ENCODE measurements around the gene KRTAP5-6. TPM values are rescaled to one million over a fixed set of nuclear protein-coding genes. Genes with fewer than 3 reads are reported as not detected.
"Not testable (repeated sequence)": the region's sequence is repeated elsewhere in the genome, so short reads cannot be mapped to it uniquely, and the experiment has no call there.

Gene KRTAP5-6
- total RNA-seq, 1 experiment from 2014 or later: not detected

DNA sequence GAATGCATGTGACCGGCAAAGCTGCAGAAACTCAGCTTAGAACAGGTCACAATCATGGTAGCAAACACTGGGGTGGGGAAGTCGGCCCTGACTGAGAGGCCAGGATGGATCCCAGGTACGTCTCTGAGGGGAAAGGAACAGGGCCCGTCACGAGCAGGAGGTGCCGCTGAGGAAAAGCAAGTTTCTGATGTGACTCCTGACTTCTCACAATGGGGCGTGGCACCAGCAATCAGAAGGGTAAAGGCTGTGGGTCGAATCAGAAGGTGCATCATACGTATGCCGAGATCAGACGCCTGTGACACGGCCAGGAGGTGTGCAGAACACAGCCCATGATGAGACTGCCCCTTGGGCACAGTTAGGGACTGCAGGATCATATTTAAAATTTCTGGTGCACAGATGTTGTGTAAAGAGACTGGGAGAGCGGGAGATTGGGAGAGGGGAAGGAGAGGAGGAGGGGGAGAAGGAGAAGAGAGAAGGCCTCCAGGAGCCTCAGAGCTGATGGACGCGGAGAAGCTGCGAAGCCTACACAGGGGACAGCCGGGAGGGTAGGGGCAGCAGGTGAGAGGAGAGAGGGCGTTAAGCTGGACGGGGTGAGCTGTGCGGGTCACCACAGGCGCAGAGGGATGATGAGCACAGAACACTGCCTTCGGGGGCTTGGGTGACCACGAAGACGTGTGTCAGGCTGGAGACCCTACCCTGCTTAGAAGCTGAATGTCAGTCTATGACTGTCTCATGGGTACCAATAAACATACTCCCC, 36.7 kb upstream of the KRTAP5-6 start:
- DNase-seq (ENCODE audit: extremely low read depth, low read depth): no peak

DNA sequence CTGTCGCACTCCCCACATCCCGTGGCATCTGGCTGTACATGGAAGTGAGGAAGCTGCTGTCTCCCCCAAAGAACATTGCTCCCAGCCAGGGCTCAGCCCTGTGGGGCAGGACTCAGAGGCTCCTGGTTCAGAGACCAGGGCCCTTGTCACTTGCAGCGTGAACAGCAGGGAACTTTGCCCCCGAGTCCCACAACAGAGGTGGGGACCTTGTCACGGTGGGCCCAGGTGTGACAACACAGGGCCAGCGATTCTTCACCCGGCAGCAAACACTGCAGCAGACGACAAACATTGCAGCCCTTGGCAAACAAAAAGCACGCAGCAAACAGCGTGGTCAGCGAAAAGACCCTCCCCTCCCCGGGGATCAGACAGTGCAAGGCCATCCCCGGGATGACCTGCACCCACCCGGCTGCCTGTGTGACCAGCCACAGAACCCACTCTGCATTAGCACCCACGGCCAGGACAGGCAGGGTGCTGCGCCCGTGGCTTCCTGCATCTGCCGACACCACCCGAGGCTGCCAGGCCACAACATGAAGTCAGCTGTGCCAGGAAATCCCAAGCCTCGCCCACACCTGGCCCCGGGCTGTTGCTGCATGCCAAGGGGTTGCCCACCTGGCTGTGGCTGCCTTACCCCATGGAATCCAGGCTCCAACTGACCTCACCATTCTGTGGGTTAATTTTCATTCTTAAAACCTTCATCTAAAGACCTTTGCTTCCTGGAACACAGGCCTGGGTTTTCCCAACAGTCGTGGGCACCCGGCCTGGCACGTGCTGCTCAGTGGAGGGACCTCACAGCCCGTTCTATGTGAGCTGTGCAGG, 35.3 kb upstream of the KRTAP5-6 start:
- DNase-seq (ENCODE audit: extremely low read depth, low read depth): not testable (repeated sequence)

DNA sequence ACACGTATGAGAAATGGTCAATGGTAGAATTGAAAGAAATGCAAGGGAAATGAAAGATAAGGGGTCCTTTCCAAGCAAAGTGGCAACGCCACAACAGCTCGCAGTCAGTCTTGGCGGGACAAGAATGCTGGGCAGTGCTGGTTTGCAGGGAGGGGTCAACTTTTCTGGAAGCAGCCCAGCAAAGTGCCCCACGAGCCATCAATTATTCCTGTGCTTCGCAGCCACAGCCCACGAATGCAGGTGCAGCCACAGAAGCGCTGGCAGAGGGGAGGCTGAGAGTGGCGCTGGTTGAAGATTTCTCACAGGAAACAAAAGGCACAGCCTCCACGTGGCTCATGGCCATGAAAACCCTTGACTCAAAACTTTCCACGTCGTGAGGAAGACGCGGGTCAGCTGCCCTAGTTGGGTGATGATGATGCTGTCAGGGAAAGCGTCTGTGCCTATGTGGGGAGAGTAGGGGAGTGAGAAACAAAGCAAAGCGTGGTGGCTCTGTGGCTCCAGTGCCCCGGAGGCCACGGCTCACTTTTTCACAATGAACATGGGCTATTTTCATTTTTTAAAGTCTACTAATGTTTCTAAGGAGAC, 34.2 kb upstream of the KRTAP5-6 start:
- not testable (repeated sequence) for DNase-seq (ENCODE audit: extremely low read depth, low read depth)

DNA sequence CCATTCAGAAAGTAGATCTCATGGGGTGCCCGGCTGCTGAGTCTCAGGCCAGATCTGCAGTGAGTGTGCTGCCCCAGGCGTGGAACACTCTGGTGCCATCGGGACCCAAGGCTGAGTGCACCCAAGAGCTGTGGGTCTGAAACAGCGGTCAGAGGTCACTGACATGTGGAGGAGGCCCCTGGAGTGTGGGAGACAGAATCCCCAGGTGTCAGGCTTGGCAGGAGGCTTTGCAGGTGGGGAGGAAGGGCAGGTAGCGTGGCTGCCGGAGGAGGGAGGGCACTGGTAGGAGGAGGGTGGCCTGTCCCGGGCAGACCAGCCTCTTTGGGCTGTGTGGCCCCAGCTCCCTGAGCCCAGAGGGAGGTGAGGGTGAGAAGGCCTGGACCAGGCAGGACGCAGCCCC, 31.7 kb upstream of the KRTAP5-6 start:
- no peak for DNase-seq (ENCODE audit: extremely low read depth, low read depth)

DNA sequence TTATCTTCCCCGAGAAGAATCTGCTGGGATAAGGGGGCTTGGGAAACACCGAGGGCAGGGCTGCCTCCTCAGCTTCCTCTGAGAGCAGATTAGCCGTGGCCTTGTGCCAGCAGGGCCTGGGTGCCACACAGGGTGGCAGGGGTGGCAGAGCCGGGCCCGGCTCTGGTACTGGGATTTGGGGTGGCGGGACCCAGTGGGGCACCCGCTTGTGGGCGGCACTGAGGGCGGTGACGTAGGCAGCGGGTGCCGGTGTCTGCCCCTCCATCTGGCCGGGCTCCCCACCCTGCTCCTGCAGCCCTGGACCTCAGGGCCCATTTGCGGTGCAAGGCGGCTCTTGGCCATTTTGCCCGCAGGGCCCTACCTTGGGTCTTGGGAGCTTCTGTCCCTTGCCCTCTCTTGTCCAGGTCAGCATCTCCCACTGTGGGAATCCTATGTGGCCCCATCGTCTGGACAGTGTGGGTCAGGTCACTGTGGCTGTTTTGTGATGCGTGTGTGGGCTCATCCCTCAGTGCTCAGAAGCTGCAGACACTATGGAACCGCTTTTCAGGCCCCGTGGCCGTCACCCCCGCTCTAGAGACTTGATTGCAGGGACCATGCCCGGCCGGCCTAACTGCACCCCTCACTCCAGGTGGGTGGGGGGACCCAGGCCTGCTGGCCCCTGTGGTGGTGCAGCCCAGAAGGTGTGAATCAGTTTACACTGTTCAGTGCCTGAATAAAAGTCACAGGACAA, 29.7 kb upstream of the KRTAP5-6 start:
- no peak for DNase-seq (ENCODE audit: extremely low read depth, low read depth)

DNA sequence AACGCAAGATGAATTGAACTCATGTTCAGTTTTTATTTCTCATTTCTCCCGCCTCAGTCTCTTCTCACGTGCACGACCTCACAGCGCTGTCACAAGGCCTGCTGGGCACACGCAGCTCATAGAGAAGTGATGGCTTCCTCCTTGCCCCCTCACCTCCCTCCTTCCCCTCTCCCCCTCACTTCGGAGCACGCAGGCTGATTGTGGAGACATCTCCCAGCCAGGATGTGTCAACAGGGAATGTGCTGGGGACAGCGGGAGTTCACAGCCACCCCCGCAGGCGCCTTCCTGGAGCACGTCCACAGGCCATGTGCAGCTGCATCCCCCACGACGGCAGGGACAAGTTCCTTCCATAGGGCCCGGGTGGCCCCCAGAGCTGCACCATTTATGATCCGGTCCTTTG, 29.1 kb upstream of the KRTAP5-6 start:
- DNase-seq (ENCODE audit: extremely low read depth, low read depth): no peak

DNA sequence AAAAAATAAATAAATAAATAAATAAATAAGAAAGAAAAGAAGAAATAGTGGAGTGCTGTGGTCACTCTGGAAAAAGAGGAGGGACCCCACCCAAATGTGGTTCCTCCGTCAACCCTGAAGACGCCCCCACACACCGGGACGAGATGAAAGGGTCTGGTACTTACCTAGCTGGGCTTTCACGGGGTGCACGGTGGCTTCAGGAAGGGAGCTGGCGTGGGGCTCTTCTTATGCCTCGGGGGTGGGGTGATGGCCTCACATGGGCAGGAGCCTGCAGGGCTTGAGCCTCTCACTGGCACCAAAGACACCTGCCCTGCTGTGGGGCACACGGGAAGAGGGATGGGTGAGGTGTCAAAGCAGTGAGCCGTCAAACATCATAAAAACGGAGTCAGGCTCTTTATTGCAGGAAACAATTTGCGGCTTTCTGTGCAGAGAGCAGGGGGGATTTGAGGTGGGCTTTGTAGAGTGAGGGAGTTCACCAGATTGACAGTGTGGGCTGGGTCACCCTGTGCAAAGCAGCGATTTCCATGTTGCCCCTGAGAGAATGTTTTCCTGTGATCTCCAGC, 28.0 kb upstream of the KRTAP5-6 start:
- DNase-seq (ENCODE audit: extremely low read depth, low read depth): no peak

DNA sequence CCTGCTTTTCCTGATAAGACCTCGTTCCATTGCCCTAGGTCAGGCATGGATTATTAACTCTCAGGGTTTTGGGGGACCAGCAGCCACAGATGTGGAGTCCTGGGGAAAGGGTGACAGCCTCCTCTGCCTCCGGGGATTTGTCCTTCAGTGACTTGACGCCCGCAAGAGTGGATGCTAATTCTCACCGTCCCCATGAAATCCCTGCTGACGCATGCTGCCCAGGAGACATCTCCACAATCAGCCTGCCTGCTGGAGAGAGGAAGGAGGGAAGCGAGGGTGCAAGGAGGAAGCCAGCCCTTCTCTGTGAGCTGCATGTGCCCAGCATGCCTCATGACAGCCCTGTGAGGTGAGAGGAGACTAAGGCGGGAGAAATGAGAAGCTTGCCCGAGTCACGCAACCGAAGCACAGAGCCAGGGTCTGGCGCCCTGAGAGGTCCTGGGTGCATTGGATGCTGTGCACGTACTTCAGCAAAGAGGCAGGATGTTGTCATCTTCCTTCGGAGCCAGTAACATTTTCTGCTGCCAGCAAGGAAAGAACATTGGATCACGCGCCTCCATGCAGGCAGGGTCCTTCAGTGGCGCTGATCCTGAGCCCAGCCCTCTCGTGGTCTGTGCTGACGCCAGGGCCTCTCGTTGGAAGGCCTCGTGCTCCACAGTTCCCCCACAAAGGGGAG, 27.3 kb upstream of the KRTAP5-6 start:
- DNase-seq (ENCODE audit: extremely low read depth, low read depth): no peak

DNA sequence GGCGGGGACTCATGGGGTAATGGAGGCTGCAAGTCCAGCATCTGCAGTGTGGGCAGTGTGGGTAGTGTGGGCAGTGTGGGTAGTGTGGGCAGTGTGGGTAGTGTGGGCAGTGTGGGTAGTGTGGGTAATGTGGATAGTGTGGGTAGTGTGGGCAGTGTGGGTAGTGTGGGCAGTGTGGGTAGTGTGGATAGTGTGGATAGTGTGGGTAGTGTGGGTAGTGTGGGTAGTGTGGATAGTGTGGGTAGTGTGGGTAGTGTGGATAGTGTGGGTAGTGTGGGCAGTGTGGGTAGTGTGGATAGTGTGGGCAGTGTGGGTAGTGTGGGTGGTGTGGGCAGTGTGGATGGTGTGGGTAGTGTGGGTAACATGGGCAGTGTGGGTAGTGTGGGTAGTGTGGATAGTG, 26.5 kb upstream of the KRTAP5-6 start:
- DNase-seq (ENCODE audit: extremely low read depth, low read depth): not testable (repeated sequence)

DNA sequence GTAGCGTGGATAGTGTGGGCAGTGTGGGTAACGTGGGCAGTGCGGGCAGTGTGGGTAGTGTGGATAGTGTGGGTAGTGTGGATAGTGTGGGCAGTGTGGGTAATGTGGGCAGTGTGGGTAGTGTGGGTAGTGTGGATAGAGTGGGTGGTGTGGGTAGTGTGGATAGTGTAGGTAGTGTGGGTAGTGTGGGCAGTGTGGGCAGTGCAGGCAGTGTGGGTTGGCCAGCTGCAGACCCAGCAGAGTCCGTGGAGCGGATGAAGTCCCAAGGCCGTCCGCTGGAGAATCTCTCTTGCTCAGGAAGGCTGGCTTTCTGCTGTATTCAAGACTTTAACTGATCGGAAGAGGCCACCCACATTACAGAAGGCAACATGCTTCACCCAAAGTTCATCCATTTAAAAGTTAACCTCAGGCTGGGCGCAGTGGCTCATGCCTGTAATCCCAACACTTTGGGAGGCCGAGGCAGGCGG, 26.1 kb upstream of the KRTAP5-6 start:
- DNase-seq (ENCODE audit: extremely low read depth, low read depth): no peak

DNA sequence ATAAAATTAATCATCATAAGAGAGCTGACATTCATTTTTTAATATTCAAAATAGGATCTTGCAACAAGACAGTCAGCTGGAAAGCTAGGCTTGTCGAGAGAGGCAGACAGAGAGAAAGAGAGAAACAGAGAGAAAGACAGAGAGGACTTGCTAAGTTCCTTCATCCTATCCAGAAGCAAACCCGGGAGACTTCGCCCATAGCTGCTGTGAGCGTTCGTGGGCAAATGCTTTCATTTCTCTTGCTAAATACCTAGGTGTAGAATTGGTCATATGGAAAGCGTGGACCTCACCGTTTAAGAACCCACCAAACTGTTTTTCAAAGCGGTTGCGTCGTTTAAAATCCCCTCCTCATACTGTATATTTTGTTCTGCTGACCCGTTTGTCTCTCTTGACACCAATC, 25.3 kb upstream of the KRTAP5-6 start:
- no peak for DNase-seq (ENCODE audit: extremely low read depth, low read depth)

DNA sequence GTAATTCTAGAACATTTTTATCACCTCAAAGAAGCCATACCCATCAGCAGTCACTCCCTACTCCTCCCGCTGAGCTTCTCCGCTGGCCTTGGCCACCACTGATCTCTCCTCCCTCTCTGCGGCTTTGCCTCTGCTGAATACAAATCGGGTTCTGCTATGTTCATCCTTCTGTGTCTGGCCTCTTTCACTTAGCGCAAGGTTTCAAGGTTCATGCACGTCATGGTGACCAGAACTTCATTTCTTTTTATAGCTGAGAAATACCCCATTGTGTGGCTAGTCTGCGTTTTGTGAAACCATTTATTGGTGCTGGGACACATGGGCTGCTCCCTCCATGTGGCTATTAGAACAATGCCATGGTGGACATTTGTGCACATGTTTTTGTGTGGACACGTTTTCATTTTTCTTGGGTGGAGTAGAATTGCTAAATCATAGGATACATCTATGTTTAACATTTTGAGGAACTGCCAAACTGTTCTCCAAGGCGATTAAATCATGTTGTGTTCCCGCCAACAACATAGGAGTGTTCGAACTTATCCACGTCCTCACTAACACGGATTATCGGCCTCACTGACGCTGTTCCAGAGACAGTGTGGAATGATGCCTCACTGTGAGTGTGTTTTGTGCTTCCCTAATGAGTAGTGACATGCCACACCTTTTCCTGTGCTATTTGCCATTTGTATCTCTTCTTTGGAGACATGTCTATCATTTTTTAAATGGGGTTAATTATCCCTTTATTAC, 24.2 kb upstream of the KRTAP5-6 start:
- no peak for DNase-seq (ENCODE audit: extremely low read depth, low read depth)

DNA sequence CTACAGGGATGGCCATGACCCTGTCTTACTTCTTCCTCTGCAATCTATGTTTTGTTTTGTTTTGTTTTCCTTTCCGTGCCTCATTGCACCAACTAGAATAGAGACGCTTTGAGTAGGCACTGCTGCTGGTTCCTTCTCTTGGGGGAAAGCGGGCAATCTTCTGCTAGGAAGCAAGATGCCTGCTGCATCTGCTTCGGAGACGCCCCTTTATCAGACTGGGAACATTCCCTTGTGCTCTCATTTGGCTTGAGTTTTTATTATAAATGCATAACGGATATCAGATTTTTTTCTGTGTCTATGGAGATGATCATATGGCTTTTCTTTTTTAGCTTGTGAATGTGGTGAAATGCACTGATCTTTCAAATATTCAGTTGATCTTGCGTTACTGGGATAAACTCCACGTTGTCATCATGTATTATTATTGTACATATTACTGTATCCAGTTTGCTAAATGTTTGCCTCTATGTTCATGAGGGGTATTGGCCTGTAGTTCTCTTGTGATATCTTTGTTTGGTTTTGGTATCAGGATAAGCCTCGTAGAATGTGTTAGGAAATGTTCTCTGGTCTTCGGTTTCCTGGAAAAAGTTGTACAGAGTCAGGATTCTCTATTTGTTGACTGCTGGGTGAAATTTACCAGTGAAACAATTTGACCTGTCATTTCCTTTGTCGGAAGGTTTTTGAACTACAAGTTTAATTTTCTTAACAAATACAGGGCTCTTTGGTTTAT, 23.4 kb upstream of the KRTAP5-6 start:
- DNase-seq (ENCODE audit: extremely low read depth, low read depth): no peak

DNA sequence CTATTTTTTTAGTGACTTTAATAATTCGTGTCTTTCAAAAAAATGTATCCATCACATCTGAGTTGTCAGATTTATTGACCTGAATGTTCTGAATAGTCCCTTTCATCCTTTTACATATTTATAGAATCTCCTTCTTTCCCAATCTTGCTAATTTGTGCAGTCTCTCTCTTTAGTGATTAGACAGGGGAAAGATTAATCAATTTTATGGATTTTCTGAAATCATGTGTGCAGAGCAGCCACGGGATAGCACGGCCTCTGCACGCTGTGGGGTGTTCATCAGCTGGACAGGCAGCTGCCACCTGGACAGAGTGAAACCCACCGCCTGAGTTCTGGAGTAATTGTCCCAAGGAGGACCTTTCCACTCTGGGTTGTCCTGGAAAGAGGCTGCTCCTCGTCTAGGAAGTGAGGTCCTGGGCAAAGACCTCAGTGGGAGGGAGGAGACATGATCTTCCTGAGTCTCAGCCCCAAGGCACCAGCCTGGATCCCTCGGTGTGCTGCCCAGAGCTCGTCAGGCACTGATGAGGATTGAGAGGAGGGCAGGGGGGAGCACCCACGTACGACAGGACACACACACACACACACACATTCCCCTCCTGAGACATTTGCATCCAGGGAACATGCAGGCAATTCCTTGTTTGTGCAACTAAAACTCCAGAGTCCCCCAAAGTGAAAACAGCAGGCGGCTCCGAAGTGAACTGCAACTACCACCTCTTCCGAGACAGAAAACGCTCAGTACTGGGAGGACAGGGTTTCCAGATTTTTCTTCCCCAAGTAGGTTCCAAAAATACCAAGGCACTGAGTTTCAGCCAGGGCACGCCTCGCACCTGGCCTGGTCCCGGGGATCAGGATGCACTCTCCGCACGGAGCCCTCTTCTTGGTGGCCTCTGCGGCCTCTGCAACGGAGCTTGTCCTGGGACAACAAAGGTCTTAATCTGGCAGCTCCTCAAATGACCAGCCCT, 22.5 kb upstream of the KRTAP5-6 start:
- DNase-seq (ENCODE audit: extremely low read depth, low read depth): no peak

DNA sequence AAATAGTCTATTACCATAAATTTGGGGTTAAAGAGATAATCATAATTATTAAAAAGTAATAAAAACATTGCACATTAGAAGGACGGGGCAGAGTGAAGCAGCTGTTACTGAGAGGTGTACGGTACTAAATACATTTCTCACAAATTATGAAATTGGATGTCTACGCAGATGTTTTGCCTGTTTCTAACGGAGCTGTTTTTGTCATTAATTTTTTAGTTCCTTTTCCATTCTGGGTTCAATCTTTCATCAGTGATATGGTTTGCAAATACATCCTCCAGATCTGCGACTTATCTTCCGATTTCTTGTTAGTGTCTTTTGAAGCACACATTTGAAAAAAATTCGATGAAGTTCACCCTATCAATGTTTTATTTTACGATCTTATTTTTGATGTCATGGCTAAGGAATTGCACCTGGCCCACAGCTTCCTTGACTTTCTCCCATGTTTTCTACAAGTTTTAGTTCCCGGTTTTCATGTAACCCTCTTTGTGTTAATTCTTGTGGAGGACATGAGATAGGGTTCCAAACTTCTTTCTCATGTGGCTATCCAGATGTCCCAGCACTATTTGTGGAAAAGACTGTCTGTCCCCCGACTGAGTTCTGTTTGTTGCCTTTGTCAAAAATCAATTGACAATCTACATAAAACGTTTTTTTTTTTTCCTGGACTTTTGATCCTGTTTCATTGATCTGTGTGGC, 21.3 kb upstream of the KRTAP5-6 start:
- no peak for DNase-seq (ENCODE audit: extremely low read depth, low read depth)

DNA sequence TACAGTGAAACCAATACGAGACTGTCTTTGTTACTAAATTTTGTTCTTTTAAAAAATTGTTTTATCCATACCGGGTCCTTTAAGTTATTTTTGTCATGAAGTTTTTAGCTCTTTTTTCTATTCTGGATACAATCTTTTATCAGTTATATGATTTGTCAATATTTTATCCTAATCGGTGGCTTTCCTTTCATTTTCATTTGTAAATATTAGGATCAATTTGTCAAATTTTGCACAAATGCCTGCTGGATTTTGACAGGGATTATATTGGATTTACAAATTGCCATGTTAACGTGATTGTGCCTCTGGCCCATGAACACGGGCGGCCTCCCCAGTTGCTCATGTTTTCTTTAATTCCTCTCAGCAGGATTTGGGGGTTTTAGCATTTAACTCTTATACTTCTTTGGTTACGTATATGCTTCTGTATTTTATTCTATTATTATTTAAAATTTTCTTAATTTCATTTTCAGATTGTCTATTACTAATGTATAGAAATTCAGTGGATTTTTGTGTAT, 20.7 kb upstream of the KRTAP5-6 start:
- no peak for DNase-seq (ENCODE audit: extremely low read depth, low read depth)

DNA sequence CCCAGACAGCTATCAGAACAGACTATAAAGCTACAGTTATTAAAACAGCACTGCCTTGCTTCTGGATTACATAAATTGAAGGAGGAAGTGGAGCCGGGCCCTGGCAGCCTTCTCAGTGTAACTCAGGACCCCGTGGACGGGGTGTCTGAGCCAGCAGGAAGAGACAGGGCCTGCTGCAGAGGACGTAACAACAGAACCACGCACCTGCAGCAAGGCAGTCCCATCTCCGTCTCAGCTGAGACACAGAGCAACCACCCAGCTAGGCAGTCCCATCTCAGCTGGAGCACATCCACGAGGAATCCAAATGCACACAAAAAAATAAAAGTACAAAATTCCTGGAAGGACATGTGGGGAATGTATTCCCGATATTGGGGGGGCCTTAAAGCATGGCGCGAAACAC, 17.1 kb upstream of the KRTAP5-6 start:
- no peak for DNase-seq (ENCODE audit: extremely low read depth, low read depth)
